COLO668 (cell line): ENCODE results near the gene MGRN1.

Experiments used
- DNase-seq: peaks from one replicate; lab custom pipeline; 2025; ENCODE audit not compliant: unreplicated experiment; lab: John Stamatoyannopoulos, UW

Gene MGRN1

GRCh38 chr16:4623593-4623992 is 1.0 kb upstream of the MGRN1 start:
- no peak for DNase-seq

- peak; percentile 64 for DNase-seq
Measured at GRCh38 chr16:4624827-4625559, 367 bp downstream of the MGRN1 start.

- DNase-seq: no peak
Measured at GRCh38 chr16:4625560-4626159, 1.0 kb downstream of the MGRN1 start.

- DNase-seq: no peak
Measured at GRCh38 chr16:4626396-4626795, 1.8 kb downstream of the MGRN1 start.

- no peak for DNase-seq
Measured at GRCh38 chr16:4628283-4628682, 3.7 kb downstream of the MGRN1 start.

- no peak for DNase-seq
Measured at GRCh38 chr16:4631444-4631843, 6.8 kb downstream of the MGRN1 start.

- DNase-seq: no peak
Measured at GRCh38 chr16:4633910-4634635, 9.4 kb downstream of the MGRN1 start.

- DNase-seq: no peak
Measured at GRCh38 chr16:4634768-4635167, 10.1 kb downstream of the MGRN1 start.

- no peak for DNase-seq
Measured at GRCh38 chr16:4636196-4636595, 11.6 kb downstream of the MGRN1 start.

- DNase-seq: no peak
Measured at GRCh38 chr16:4637501-4638166, 13.0 kb downstream of the MGRN1 start.

- DNase-seq: no peak
Measured at GRCh38 chr16:4639899-4640509, 15.4 kb downstream of the MGRN1 start.

- DNase-seq: peak; percentile 31
Measured at GRCh38 chr16:4640572-4641305, 16.1 kb downstream of the MGRN1 start.

GRCh38 chr16:4641306-4641687 is 16.7 kb downstream of the MGRN1 start:
- no peak for DNase-seq

- DNase-seq: no peak
Measured at GRCh38 chr16:4641895-4642294, 17.3 kb downstream of the MGRN1 start.

GRCh38 chr16:4646773-4647643 is 22.4 kb downstream of the MGRN1 start:
- DNase-seq: no peak

GRCh38 chr16:4647644-4647980 is 23.0 kb downstream of the MGRN1 start:
- DNase-seq: no peak

GRCh38 chr16:4648917-4649316 is 24.3 kb downstream of the MGRN1 start:
- DNase-seq: no peak

GRCh38 chr16:4649744-4650442 is 25.3 kb downstream of the MGRN1 start:
- no peak for DNase-seq

GRCh38 chr16:4650443-4651074 is 25.9 kb downstream of the MGRN1 start:
- peak; percentile 85 for DNase-seq
